ENCODE measurements around the gene TMX4.
A peak's percentile ranks its signal among the peaks of the same experiment; 100 is the strongest.

The TMX4 gene

DNA sequence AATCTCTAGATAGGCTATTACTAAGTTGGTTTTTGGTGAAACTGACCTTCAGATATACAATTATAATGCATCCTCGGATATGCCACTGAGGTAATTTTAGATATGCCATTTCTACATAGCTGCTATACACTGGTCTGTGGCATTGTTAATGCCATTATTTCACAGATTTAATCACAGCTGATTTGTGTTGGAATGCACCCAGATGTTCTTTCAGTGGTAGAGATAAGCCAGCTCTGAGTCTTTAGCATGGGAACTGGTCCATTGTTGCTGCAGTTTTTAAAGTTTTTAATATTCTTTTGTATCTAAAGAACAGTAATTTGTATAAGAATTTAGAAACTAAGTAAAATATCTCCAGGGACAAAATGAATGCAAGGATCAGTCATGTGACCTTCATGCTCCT lies 6.8 kb downstream of the TMX4 start:
- DNase-seq: no peak

DNA sequence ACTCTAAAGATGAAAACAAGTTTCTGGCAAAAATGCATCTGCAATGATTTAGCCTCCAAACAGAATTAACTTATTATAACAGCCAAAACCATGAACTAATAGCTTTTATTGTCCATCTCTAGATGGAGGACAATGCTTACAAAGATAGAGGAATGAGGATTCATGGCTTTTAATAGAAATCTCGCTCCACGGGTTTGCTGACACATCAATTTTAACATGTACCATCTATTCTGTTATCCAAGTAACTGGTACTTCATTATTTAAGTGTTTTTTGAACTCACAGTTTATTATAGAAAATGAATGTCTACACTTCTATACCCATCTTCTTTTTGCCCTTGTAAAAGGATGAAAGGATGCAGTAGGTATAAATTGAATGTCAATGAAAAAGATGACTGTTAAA lies 10.8 kb downstream of the TMX4 start:
- DNase-seq: no peak

DNA sequence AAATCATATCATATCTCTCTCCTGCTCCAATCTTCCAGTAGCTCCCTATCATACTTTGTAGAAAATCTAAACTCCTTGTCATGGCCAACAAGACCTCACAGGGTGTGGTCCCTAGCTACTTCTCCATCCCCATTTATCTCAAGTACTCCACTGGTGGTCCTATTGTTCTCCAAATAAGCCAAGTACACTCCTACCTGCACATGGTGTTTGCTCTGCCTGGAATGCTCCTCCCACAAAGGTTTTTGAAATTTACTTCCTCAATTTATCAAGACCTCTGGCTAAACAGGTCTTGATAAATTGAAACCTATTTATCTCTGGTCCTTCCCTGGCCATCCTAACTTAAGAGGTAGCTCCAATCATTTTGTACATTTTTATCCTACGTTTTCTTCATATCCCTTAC lies 12.1 kb downstream of the TMX4 start:
- DNase-seq: no peak

DNA sequence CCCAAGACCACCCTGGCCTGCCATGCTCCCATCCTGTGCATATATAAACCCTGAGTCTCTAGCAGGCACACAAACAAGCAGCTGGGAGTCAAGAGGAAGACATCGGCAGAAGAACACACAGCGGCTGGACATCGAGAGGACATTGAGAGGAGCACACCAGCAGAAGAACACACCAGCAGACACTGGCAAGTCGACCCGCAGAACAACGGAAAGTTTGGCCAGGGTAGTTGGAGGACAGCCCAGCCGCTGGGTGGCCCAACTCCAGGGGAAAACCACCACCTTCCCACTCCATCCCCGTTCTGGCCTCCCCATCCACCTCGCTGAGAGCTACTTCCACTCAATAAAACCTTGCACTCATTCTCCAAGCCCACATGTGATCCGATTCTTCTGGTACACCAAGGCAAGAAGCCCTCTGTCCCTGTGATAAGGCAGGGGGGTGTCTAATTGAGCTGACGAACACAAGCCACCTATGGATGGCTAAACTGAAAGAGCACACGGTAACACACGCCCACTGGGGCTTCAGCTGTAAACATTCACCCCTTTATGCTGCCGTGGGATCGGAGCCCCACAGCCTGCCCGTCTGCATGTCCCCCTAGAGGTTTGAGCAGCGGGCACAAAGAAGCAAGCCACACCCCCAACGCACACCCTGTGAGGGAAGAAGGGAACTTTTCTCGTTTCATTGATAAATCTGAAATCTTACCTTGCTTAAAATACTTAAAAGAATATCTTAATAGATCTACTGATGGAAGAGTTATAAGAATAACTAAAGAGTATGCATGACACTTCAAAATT lies 13.8 kb downstream of the TMX4 start:
- DNase-seq: no peak

DNA sequence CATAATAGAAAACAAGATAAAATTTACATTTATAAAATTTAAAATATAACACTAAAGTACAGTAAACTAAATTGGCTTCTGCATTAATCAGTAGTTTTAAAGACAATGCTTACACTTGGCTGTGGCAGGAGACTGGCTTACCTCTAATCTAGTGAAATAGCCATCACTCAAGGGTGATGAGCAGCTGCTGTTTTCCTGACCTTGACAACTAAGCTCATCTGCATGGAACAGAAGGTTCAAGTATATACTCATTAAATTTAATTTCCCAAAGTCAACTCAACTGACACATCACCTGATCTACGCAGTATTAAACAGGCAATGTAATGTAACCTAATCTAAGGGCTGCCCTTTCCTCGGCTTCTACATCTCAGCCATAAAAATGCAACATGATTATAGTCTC lies 14.5 kb downstream of the TMX4 start:
- DNase-seq: no peak

DNA sequence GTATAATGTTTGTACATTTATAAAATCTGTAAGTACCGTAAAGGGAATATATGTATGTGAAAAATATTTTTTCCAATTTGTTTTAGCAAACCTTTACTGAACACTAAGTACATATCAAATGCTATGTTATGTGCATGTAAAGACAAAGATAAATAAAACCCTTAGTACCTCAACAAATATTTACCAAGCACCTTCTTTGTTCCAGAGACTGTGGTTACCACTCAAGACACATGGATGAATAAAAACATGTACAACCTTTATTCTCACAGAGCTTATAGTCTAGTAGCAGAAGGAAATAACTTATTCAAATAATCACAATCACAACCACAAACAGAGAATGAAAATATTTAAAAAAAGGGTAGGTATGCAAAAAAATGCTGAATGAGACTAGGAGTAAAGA lies 17.5 kb downstream of the TMX4 start:
- DNase-seq: no peak

DNA sequence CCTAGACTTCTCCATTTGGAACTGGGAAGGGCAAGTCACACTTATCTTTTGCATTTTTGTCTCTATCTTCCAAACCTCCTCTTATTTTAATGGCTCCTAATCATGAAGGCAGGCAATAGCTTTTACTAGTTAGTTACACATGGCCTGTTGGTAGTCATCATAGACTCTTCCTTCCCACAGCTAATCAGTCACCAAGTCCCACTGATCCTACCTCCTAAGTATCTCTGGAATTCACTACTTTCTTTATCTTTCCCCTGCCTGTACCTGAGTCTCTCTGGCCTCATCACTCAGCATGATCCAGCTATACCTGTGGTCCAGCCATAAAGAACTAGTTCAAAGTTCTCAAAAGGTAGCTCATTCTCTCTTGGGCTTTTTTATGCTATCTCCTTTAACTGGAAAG lies 18.8 kb downstream of the TMX4 start:
- DNase-seq: no peak

DNA sequence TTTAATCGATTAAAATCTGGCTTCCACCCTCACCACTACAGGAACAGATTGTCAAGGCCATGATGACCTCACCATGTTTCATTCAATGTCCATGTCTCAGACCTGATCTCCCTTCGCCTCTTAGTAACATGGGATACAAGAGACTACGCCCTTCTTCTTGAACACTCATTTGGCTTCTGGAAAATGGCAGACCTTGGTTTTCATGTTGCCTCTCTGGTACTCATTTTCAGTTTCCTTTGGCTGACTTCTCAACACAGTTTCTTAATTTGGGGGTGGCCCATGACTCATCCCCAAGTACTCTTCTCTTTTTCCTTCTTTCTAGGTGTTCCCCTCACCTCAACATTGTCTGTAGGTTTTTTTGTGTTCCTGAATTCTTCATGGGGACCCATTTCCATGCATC lies 22.7 kb downstream of the TMX4 start:
- no peak for DNase-seq

DNA sequence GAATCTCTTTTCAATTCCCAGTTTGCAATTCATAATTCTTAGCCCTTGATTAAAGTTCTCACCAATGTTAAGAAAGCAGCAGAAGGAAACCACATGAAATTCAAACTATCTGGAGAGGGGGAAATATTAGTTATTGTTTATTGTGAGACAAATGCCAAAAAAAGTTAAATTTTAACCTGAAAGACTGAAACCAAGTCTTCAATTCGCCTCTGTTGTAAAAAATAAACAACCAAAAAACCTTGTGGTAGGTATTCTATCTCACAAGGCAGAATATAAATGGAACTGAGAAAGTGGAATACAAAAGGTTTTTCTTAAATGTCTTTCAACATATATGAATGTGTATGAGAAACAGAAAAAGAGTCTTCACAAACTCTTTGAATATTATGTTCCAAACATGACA lies 24.8 kb downstream of the TMX4 start:
- no peak for DNase-seq

DNA sequence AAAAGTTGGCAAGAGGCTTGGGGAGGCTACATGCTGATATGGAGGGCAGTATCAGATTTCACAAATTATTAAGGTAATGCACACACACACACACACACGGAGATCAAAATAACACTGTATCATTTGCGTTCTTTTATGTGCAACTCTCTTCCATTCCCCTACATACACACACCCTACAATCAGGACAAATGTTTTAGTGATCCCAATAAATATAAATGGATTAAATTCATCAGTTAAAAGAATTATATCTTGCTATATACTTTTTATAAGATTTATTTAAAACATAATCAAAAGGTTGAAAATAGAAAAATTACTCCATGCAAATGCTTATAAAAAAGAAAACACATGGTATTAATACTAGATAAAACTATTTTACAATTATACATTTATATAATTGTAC lies 25.9 kb downstream of the TMX4 start:
- no peak for DNase-seq

DNA sequence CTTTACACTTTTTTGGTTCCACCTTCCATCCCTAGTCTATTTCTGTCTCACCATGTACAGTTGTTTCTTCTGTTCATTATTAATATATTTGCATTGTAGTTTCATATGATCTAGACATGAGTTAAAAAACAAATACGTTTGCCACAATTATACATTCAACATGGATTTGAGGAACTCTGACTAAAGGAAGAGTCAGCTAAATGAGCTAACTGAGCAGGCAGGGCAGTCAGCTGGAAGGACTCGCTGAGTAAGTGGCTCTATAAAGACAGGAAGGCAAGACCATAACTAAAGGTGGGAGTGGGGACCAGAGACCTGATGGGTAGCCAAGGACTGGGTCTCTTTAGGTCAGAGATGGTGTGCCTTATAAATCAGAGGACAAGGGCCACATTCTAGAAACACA lies 26.3 kb downstream of the TMX4 start:
- DNase-seq: no peak

DNA sequence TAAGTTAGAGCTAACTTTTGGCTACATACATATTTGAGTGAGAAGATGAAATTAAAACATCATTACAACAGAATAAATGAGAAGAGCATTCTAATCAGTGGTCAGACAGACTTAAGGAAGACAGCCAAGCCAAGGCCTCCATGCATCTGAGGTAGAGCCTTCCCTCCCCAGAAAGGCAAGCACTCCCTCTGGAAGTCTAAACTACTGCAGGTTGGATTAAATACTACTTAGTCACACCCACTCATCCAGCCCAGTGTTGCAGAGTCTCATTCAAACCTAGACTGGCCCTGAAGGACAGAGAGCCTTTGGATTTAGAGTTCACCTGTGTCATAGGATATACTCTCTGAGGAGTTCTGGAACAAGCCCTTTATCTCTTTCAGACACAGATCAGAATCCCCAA lies 29.2 kb downstream of the TMX4 start:
- DNase-seq: no peak

DNA sequence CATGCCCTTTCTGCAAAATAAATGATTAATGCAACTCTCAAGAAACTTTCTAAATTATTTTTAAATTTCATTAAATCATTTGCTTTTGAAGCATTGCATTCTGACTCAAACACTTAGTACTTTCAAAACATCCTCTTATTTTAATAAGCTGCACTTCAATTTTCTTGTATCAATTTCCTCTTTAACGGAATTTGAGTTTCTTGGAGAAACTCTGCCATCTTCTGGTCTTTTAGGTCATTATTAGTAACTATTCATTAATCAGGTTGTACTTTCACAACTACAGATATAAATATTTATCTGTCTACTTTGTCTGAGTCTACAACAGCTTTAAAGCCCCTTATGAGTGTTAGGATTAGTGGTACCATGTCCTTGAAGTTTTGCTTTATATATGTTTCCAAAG lies 30.2 kb downstream of the TMX4 start:
- no peak for DNase-seq

DNA sequence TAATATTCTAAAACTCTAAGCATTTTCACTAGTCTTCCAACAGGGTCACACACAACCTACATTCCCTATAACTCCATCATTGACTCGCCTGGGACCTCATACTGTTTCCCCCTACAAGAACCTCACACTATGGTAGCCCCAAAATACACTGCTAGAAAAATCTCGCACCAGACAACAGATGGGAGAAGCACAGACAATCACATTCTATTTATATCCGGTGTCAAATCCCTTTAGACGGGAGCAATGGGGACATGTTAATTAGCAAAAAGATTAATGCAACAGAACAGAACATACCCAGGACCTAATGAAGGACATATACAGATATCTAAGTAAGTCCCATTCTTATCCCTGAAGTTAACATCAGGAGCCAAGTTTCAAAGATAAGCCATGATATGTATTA lies 33.6 kb downstream of the TMX4 start:
- no peak for DNase-seq

DNA sequence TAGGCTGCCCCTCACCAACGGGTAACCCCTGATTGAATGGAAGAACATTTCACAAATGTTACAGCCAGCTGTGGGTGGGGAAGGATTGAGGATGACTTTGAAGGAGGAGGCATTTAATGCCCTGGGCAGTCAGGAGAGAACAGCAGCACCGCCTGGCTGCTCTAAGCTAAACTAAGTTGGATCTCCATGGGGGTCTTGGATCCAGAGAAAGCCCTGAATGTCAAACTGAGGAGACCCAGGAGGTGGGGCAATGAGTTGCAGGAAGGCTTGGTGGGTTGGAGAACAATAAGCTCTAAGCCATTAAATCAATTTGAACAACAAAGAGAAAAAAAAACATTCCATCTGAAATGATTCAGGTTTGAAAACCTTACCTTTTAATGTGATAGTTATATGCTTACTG lies 35.4 kb downstream of the TMX4 start:
- no peak for DNase-seq

DNA sequence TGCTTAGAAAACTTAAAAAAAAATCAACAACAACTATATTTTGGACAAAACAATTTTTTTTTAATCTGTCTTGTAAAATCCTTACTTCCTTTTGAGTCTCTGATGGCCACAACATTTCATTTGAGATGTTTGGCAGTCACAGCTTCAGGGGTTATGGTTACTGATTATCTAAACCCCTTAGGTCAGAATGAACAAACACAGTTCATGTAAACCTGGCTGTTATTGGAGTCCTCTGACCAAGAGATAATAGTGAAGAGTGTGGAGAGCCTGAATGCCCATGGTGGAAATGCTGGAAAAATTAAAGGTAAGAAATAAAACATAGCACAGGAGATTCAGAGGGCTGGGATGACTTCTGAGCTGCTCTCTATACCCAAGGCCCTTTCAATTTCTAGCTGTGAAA lies 38.2 kb downstream of the TMX4 start:
- DNase-seq: no peak

DNA sequence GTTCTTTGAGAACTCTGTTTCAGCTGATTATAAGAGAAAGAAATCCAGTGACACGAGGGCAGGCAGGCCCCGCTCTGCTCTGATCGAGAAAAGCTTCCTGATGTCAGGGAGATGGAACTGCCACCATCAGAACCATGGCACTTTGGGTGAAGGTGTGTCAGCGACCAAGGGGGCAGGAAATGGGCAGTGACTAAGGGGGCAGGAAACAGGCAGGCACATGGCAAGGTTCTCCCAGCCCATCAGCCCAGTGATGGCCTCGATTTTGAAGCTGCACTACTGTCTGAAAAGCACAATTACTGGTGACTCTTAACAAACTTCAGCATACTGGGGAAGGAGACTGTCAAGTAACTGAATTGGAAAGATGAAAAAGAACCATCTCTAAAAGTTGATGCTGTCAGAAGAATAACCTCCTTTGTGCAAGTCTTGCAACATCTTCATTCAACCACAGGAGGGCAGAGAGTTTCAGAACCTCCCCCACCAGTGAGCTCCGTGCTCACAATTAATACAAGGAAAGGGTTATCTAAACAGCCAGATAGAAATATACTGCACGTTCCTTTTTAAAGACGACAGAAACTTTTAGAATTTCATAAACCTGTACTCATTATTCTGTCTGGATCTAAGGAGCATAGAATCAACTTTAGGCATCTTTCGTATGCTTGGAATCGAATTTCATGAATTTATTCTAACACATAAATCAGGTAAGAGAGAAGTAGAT lies 39.1 kb downstream of the TMX4 start:
- DNase-seq: peak; percentile 40

DNA sequence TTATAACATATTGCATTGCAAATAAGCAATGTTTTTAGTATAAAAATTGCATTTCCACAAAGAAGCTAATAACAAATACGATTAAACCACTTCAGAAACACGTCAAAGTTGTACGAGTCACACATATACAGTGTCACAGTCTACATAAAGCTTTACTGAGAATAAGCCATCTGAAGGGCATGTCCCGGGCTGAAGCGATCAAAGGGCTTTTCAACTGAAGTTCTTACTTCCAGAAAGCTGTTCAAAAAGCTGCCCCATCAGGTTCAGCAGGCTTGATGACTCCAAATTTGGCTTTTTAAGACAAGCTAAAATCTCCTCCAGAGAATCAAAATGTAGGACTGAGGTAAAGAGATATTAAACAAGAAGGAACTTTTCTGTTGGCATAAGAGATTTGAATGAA lies 41.9 kb downstream of the TMX4 start:
- DNase-seq: no peak

DNA sequence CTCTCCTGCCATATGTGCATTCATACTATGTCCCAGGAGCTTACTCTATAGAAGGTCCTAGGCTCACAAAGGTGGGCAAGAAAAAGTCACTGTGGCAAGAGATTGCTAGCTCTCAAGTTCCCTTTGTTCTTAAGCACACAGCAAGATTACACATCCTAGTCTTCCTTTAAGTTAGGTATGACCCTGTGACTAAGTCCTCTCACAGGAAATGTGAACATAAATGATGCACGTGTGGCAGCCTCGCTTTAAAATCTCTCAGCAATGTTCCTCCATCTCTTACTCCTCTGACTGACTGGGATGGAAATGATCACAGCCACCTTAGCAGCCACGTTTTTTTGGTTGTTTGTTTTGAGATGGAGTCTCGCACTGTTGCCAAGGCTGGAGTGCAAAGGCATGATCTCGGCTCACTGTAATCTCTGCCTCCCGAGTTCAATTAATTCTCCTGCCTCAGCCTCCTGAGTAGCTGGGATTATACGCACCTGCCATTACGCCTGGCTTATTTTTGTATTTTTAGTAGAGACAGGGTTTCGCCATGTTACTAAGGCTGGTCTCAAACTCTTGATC lies 43.6 kb downstream of the TMX4 start:
- no peak for DNase-seq

DNA sequence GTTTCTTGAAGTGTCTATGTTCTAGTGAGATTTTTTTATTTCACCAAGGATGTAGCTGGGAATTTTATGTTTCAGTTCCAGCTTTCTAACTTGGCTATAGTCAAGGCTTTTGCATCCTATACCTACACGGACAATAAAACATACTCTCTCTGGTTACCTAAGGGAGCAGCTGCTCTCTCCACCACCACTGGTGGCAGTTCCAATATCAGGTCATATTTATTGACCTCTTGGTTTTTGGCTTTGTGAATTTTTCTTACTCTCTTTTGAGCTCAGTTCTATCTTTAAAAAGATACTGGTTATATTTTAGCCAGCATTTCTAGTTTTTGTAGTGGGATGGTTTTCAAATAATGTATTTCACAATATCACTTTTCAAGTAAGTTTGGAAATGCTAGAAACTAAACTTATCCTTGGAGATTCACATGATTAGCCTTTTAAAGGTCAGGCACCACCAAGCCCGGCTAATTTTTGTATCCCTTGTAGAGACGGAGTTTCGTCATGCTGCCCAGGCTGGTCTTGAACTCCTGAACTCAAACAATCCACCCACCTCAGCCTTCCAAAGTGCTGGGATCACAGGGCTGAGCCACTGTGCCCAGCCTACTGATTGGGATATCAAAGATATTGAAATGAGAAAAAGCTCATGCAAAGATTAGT lies 44.7 kb downstream of the TMX4 start:
- no peak for DNase-seq

DNA sequence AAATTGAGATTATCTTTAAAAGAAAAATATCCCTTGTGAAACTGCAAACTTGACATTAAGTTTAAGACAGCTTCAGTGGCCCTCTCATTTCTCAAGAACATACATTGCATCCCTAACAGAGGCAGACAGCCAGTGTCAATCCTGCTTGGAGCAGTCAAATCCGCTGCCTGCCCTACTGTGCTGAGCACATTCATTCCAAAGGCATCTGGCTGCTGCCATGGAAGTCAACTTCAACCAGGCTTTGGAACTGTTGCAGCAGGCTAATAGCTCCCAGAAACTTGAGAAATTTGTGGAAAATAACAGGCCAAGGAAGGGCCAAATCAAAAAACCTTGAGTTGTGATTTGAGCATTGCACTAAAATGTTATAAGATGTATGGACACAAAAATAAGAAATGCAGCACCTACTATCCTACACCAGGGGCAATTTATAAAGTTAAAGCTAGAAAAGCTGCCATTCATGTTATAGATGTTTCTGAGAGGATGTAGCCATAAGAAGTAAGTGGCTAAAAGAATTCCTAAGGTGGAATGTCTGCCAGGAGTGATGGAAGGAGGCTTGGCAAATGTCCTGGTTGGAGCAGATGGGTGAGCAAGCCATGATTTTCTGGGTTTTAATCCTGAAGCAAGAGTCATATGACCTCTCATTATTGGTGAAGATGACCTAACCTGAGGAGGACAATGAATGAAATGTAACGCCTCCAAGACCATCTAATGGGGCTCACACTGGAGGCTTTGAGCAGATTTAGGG lies 47.9 kb downstream of the TMX4 start:
- no peak for DNase-seq

DNA sequence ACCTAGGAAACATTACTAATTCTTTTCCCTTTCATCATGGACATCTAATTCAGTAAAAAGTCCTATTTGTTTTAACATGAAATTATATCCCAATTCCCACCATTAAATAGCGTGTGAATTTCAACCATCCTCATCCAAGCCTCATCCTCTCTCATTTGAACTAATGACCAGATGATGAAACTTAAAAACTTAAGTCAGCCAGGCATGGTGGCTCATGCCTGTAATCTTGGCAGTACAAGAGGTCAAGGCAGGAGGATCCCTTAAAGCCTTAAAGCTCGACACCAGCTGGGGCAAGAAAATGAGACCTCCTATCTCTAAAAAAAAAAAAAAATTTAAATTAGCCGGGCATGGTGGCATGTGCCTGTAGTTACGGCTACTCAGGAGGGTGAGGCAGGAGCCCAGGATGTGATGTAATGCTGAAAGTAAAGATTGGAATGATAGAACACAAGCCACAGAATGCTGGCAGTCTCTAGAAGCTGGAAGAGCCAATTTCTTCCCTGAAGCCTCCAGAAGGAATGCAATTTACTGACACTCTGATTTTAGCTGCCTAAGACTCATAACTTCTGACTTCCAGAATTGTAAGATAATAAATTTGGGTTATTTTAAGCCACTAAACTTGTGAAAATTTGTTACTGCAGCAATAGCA lies 52.2 kb downstream of the TMX4 start:
- DNase-seq: no peak

DNA sequence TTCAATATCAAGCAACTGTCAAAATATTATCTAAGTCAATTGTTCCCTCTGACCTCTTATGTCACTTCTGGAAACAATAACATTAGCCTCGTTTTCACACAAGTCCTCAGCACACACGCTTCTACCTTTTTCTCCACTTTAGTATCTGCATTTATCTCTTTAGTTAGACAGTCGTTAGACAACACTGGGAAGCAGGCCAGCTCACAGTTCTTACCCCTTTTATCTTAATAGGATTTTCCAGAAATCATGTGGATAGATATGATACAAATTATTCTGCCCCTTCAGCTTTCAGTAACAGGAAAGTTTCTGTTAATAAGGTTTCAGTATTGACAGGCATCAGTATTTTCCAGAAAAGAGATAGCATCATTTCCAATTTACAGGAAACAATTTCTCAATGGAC lies 53.4 kb downstream of the TMX4 start:
- no peak for DNase-seq
